HFFc6 (cell line): ENCODE results near the gene CAMK2B. TPM values are rescaled to one million over a fixed set of nuclear protein-coding genes. Genes with fewer than 3 reads are reported as not detected.

Experiments
- DNase-seq: peaks from one replicate; pipeline ENCODE4 v3.0.0-alpha.2; 2018
- H3K27ac Mint-ChIP-seq: 2 replicates; pipeline ENCODE4 v1.8.0; 2020; ENCODE audit warnings: mild to moderate bottlenecking, mixed read lengths
- H3K27me3 Mint-ChIP-seq: 2 replicates; pipeline ENCODE4 v1.8.0; 2021; ENCODE audit warnings: mild to moderate bottlenecking, moderate library complexity, mixed read lengths; ENCODE audit not compliant: insufficient read depth
- H3K36me3 Mint-ChIP-seq: 2 replicates; pipeline ENCODE4 v1.8.0; 2021; ENCODE audit warnings: low read depth, mixed read lengths
- H3K4me1 Mint-ChIP-seq: 2 replicates; pipeline ENCODE4 v1.8.0; 2020; ENCODE audit warnings: low read depth, mixed read lengths
- H3K4me3 Mint-ChIP-seq: 2 replicates; pipeline ENCODE4 v1.8.0; 2020; ENCODE audit warnings: mild to moderate bottlenecking, moderate library complexity, mixed read lengths
- H3K9me3 Mint-ChIP-seq: 2 replicates; pipeline ENCODE4 v1.8.0; 2020; ENCODE audit warnings: mild to moderate bottlenecking, mixed read lengths
- CTCF ChIP-seq: fragments of 200-600 bp; sonication (generic); IDR thresholded peaks from 2 replicates; pipeline ENCODE4 v1.5.0; 2021; ENCODE audit warnings: antibody characterized with exemption, mild to moderate bottlenecking
- total RNA-seq, 6 experiments: library from RNA; stranded (reverse); fragmentation: NEBNext Ultra II Directional; extraction: Animal tissue kit (Norgen Biotek cat#: 25700); gene quantifications; 2 replicates in 1 of 6; 3 replicates in 5 of 6; pipeline ENCODE4 v1.2.3, GENCODE V29; 2021

CAMK2B gene
- total RNA-seq, 6 experiments from 2014 or later: 0.11 to 0.41 TPM; not detected in 4

GRCh38 chr7:44294325-44295069 lies 30.9 kb downstream of the CAMK2B start:
- DNase-seq: no peak
- Mint-ChIP-seq H3K4me1 (no peaks in the 10 kb centered on the region), H3K36me3 (no peaks in the 10 kb centered on the region), H3K4me3 (no peak overlapping the region), H3K27me3 (peaks cover 60% of the 10 kb centered on the region), H3K9me3 (no peaks in the 10 kb centered on the region), H3K27ac (no peak overlapping the region)
- TF ChIP-seq CTCF: no peak

- no peaks in the 10 kb centered on the region for H3K36me3 Mint-ChIP-seq
- no peak overlapping the region for H3K27ac Mint-ChIP-seq
- peaks cover 60% of the 10 kb centered on the region for H3K27me3 Mint-ChIP-seq
- DNase-seq: no peak
- no peak for TF ChIP-seq CTCF
- no peak overlapping the region for H3K4me3 Mint-ChIP-seq
- H3K4me1 Mint-ChIP-seq: no peaks in the 10 kb centered on the region
- no peaks in the 10 kb centered on the region for H3K9me3 Mint-ChIP-seq
Observed at GRCh38 chr7:44293561-44294324, 31.7 kb downstream of the CAMK2B start.

- no peak for TF ChIP-seq CTCF
- Mint-ChIP-seq H3K4me3 (no peak overlapping the region), H3K27me3 (peaks cover 60% of the 10 kb centered on the region), H3K4me1 (no peaks in the 10 kb centered on the region), H3K36me3 (no peaks in the 10 kb centered on the region), H3K27ac (no peak overlapping the region), H3K9me3 (no peaks in the 10 kb centered on the region)
- no peak for DNase-seq
Observed at GRCh38 chr7:44292876-44293560, 32.4 kb downstream of the CAMK2B start.

- Mint-ChIP-seq H3K4me1 (no peaks in the 10 kb centered on the region), H3K27ac (no peak overlapping the region), H3K36me3 (no peaks in the 10 kb centered on the region), H3K27me3 (peaks cover 57% of the 10 kb centered on the region), H3K4me3 (no peak overlapping the region), H3K9me3 (no peaks in the 10 kb centered on the region)
- DNase-seq: no peak
- TF ChIP-seq CTCF: no peak
Observed at GRCh38 chr7:44292420-44292817, 33.0 kb downstream of the CAMK2B start.

- H3K4me1 Mint-ChIP-seq: no peaks in the 10 kb centered on the region
- no peak for DNase-seq
Observed at GRCh38 chr7:44291733-44292419, 33.5 kb downstream of the CAMK2B start.

More at GRCh38 chr7:44291733-44292419, 33.5 kb downstream of the CAMK2B start:
- H3K36me3 Mint-ChIP-seq: no peaks in the 10 kb centered on the region
- TF ChIP-seq CTCF: no peak
- H3K4me3 Mint-ChIP-seq: no peak overlapping the region
- H3K9me3 Mint-ChIP-seq: no peaks in the 10 kb centered on the region
- H3K27ac Mint-ChIP-seq: no peak overlapping the region
- peaks cover 53% of the 10 kb centered on the region for H3K27me3 Mint-ChIP-seq
